IPS-18a (cell line): ENCODE data around the gene TNFRSF1A.

Experiments used
- H3K27ac ChIP-seq: one replicate; pipeline ENCODE4 v1.5.1; 2013; ENCODE audit warnings: low read length
- H3K27me3 ChIP-seq: one replicate; pipeline ENCODE4 v1.6.1; 2013; ENCODE audit warnings: mild to moderate bottlenecking, low read length; ENCODE audit not compliant: control insufficient read depth, insufficient read depth
- H3K36me3 ChIP-seq: one replicate; pipeline ENCODE4 v1.6.1; 2013; ENCODE audit warnings: low read depth, low read length; ENCODE audit not compliant: control insufficient read depth
- H3K4me1 ChIP-seq: one replicate; pipeline ENCODE4 v1.6.1; 2013; ENCODE audit warnings: low read depth, low read length; ENCODE audit not compliant: control insufficient read depth
- H3K4me3 ChIP-seq: one replicate; pipeline ENCODE4 v1.5.1; 2013; ENCODE audit warnings: low read length
- H3K9ac ChIP-seq: one replicate; pipeline ENCODE4 v1.6.1; 2013; ENCODE audit warnings: mild to moderate bottlenecking, low read length, moderate library complexity
- H3K9me3 ChIP-seq: one replicate; pipeline ENCODE4 v1.6.1; 2013; ENCODE audit warnings: low read depth, low read length; ENCODE audit not compliant: control insufficient read depth

TNFRSF1A gene

DNA sequence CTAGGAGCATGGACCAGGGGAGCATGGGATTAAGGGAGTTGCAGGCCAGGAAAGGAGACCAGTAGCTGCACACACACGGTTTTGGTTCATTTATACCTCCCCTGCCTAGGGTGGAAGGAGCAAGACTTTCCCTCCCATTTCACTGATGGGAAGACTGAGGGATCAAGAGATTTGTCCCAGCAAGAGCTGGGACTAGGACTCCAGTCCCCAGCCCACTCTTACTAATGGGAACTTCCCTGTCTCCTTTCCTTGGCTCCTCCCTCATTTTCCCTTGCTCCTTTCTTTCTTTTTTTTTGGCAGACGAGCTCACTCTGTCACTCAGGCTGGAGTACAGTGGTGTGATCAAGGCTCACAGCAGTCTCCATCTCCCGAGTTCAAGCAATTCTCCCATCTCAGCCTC, 20.5 kb upstream of the TNFRSF1A start:
- H3K4me1 ChIP-seq, result no peaks in the 10 kb centered on the region

DNA sequence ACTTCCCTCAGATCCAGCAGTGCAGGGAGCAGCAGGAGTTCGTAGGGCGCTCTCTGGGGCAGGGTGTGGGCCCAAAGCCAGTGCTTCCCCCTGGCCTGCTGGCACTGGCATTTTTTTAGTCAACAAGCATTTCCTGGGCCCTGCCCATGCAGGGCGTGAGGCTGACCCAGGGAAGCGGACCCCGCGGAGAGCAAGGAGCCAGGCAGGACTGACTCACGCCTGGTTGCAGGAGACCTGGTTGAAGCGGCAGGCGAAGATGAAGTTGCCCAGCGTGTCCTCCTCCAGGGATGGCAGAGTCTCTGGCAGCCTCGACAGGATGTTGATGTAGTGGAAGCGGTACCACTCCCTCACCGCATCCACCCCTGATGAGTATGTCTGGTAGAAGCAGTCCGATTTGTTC, 20.0 kb upstream of the TNFRSF1A start:
- no peak overlapping the region for H3K9ac ChIP-seq
- H3K4me1 ChIP-seq, result no peaks in the 10 kb centered on the region
- no peak overlapping the region for H3K4me3 ChIP-seq
- H3K36me3 ChIP-seq, result peaks cover 27% of the 10 kb centered on the region
- no peaks in the 10 kb centered on the region for H3K27me3 ChIP-seq
- H3K27ac ChIP-seq, result no peak overlapping the region
- H3K9me3 ChIP-seq, result no peaks in the 10 kb centered on the region

More for the DNA sequence above, 20.5 kb upstream of the TNFRSF1A start:
- peaks cover 24% of the 10 kb centered on the region for H3K36me3 ChIP-seq
- no peaks in the 10 kb centered on the region for H3K9me3 ChIP-seq
- H3K4me3 ChIP-seq, result no peak overlapping the region
- H3K27ac ChIP-seq, result no peak overlapping the region
- no peaks in the 10 kb centered on the region for H3K27me3 ChIP-seq
- H3K9ac ChIP-seq, result no peak overlapping the region

DNA sequence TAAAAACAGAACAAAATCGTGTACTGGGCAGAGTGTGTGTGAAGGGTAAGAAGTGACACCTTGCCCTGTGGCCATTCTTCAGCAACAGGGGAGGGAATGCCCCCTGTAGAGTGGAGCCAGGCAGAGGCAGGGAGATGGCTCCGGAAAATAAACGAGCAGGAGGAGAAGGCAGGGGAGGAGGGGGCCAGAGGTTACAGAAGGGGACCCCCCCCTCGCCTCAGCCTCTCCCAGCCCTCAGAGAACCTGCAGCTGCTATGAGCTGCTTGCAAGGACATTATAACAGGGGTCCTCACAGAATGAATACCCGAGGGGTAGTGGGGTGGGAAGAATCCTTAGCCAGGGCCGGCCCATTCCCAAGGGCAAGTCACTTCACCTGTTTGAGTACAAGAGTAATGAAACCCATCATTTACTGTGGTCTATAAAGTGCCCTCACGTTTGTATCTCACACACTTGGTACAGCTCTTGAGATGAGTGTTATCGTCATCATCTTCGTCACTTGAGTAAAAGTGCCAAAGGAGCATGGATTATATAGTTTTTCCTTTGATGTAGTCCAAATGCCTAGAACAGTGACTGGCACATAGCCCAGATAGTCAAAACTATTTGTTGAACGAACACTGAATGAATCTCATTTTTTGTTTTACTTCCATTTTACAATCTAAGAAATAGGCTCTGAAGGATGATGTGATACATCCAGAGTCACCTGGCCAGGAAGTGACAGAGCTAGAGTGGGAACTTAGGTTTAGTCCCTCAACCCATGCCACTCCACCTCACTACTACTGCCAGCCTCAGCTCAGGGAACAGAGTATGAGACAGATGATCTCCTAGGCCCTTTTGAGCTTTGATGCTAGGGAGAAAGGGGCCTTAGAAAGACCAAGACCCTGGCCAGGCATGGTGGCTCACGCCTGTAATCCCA, 19.0 kb upstream of the TNFRSF1A start:
- Histone ChIP-seq H3K9me3 (no peaks in the 10 kb centered on the region), H3K9ac (no peak overlapping the region), H3K4me1 (no peaks in the 10 kb centered on the region), H3K36me3 (peaks cover 34% of the 10 kb centered on the region), H3K27me3 (no peaks in the 10 kb centered on the region), H3K27ac (no peak overlapping the region), H3K4me3 (no peak overlapping the region)

DNA sequence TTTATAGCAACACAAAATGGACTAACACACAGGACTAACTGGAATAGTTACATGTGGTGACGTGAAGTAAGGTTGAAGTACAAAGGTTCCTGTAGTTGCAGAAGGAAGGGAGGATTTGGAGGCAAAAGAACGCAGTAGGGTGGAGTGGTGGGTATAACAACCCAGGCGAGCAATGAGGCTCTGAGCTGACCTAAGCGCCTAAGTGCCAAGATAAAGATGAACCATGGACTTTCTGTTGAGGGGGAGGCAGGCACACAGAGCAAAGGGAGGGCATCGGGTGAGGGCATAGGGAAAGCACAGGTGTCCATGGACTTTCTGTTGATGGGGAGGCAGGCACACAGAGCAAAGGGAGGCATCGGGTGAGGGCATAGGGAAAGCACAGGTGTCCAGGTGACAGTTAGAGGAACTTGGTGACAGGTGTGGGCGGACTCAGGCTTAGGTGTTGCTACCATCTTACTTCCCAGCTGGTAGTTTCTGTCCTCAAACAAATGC, 18.2 kb upstream of the TNFRSF1A start:
- Histone ChIP-seq H3K36me3 (peaks cover 37% of the 10 kb centered on the region), H3K9ac (no peak overlapping the region), H3K9me3 (no peaks in the 10 kb centered on the region), H3K4me1 (no peaks in the 10 kb centered on the region), H3K27ac (no peak overlapping the region), H3K4me3 (no peak overlapping the region), H3K27me3 (no peaks in the 10 kb centered on the region)

DNA sequence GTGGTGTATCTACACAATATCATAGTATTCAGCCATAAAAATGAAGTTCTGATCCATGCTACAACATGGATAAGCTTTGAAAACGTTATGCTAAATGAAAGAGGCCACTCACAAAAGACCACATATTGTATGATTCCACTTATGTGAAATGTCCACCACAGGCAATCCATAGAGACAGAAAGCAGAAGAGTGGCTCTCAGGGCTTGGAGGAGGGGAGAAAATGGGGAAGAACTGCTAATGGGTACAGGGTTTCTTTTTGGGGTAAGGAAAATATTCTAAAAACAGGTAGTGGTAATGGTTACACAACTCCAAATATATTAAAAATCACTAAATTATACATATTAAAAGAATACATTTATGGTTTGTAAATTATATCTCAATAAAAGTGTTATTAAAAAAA, 17.0 kb upstream of the TNFRSF1A start:
- H3K4me1 ChIP-seq, result no peaks in the 10 kb centered on the region
- no peak overlapping the region for H3K9ac ChIP-seq
- no peaks in the 10 kb centered on the region for H3K27me3 ChIP-seq
- H3K4me3 ChIP-seq, result no peak overlapping the region
- H3K9me3 ChIP-seq, result no peaks in the 10 kb centered on the region
- H3K27ac ChIP-seq, result no peak overlapping the region
- H3K36me3 ChIP-seq, result peaks cover 37% of the 10 kb centered on the region

DNA sequence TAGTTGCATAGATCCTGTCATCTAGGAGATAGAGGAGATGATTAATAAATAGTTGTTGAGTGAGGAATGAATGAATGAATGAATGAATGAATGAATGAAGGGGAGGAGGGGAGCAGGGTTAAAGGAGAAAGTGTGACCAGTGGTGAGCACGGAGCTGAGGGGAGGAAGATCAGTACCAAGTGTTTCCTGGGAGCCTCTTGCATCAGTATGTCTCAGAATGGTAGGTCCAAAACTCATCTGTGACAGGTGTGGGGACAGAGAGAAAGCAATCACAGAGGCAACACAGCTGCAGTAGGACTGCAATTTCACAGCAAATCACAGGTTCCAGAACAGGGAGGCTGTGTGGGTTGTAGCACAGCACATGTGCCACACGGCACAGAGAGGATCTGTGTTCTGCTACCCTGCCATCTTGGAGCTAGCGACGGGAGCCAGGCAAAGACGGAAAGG, 14.5 kb upstream of the TNFRSF1A start:
- Histone ChIP-seq H3K4me3 (no peak overlapping the region), H3K4me1 (no peaks in the 10 kb centered on the region), H3K27me3 (no peaks in the 10 kb centered on the region), H3K9ac (no peak overlapping the region), H3K27ac (no peak overlapping the region), H3K36me3 (peaks cover 28% of the 10 kb centered on the region), H3K9me3 (no peaks in the 10 kb centered on the region)

DNA sequence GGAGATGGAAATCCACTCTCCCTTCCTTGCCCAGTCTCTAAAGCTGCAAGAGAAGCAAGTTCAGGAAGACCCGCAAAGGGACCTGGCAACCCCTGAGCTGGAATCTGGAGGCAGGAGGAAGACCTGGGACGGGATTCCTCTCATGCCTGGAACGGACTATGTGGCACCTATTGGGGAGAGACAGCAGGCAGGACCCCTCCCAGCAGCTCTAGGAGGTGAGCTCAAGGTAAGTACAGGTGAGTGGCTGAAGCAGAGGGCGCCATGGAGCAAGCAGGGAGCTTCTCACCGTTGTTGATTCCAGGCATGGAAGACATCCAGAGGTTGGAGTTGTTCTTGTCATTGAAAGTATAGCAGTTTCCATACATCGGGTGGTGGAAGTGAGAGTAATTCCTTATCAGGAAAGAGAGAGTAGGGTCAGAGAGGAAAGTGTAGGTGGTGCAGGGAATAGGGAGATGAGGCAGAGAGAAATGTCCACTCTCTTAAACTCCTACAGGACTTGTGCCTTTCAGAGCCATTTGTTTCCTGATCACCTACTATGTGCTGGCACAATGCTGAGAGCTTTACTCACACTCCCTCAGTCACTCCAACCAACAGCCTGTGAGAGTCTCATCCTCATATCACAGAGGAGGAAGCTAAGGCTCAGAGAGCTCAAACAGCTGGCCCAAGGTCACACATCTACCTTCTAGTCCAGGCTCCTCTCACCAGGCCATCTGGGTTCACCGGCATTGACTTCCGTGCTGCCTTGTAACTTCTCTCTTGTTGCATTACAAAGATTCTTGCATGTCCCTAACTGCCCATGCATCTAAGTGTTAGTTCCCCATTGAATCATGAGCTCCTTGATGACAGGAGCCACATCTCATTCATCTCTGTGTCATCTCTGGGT, 13.9 kb upstream of the TNFRSF1A start:
- H3K4me3 ChIP-seq, result no peak overlapping the region
- no peaks in the 10 kb centered on the region for H3K9me3 ChIP-seq
- H3K4me1 ChIP-seq, result no peaks in the 10 kb centered on the region
- peaks cover 22% of the 10 kb centered on the region for H3K36me3 ChIP-seq
- no peak overlapping the region for H3K9ac ChIP-seq
- H3K27me3 ChIP-seq, result no peaks in the 10 kb centered on the region
- H3K27ac ChIP-seq, result no peak overlapping the region

DNA sequence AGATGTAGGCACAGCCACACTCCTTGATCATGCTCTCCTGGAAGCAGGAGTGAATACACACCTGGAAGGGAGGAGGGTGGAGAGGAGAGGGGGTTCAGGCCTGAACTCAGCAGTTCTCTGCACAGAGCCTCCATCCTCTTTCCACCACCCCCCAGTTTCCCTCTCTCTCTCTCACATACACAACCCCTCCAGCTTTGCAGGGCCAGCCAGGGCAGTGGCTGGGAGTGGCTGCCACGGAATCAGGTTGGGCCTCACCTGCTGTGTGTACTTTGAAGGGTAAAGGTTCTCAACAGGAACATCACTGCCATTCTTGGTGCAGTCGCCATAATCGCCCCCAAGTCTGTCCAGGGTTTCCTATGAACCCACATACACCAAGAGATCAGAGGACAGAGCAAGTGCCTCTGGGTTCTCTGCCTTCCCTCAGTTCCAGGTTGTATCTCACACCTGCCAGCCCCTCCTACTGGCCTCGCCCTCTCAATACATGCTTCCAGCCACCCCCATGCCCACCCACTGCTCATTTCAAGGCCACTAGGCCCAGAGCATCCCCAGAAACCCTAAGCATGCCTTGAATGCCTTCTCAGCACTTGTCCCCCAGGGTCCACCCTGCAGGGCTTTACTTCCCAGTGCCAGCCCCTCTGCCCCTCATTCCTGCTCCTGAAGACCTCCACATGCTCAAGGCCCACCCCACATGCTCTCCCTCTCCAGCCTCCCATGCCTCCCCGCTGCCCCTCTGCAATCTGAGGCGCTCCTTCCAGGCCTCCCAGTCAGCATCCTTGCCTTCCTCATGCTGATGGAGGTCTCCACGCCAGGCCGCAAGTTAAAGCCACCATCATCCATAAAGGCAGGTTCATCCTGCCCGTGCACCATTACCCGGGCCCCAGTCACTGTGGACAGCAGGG, 12.9 kb upstream of the TNFRSF1A start:
- H3K27ac ChIP-seq, result no peak overlapping the region
- no peak overlapping the region for H3K9ac ChIP-seq
- H3K27me3 ChIP-seq, result no peaks in the 10 kb centered on the region
- no peak overlapping the region for H3K4me3 ChIP-seq
- peaks cover 12% of the 10 kb centered on the region for H3K36me3 ChIP-seq
- no peaks in the 10 kb centered on the region for H3K9me3 ChIP-seq
- no peaks in the 10 kb centered on the region for H3K4me1 ChIP-seq

DNA sequence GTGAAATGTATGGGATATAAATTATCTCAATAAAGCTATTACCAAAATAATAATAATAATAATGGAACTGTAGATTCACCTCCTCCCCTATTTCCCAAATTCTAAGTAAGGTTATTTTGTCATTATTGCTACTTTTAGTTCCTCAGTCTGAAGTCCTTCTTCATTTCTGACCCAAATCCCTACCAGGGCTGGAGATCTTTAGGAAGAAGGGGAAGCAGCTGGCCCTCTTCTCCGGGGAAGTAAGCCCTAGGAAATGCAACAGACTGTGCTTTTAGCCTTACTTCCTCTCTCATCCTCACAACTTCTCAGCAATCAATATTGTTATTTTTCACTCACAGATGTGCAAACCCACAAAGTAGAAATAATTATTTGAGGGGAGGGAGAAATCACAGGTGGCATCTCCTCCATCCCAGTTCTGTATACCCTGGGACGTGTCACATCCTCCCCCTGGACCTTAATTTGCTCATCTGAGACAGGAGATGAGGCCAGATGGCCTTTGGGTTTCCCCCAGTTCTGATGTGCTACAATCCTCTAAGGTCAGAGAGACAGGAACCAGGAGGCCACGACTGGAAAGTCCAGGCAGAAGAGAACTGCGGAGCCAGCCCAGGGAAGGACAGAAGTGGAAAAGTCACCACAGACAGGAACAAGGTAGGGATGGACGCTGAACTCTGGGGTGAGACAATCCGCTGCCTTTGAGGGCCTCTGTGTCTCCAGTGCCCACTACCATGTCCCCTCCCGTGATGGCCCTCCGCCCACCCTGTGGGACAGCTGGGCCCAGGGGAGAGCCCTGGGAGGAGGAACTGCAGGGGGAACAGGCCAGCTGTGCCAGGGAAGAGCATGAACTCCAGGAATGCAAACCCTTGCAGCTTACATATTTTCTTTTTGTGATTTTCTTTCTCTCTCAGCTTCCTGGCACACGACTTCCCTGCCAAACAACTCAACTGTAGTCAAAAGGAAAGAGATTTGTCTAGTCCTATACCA, 10.6 kb upstream of the TNFRSF1A start:
- Histone ChIP-seq H3K27me3 (no peaks in the 10 kb centered on the region), H3K4me3 (no peak overlapping the region), H3K27ac (no peak overlapping the region), H3K9me3 (no peaks in the 10 kb centered on the region), H3K4me1 (no peaks in the 10 kb centered on the region), H3K36me3 (peaks cover 23% of the 10 kb centered on the region), H3K9ac (no peak overlapping the region)

DNA sequence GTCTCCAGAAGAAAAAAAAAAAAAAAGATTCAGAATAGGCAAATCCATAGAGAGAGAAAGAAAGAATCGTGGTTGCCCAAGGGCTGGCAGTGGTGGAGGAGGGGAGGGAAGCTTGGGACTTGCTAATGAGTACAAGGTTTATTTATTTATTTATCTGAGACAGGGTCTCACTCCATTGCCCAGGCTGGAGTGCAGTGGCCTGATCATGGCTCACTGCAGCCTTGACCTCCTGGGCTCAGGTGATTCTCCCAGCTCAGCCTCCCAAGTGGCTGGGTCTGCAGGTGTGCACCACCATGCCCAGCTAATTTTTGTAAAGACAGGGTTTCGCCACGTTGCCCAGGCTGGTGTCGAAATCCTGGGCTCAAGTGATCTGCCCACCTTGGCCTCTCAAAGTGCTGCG, 9.7 kb upstream of the TNFRSF1A start:
- Histone ChIP-seq H3K36me3 (peaks cover 19% of the 10 kb centered on the region), H3K4me3 (no peak overlapping the region), H3K27ac (no peak overlapping the region), H3K27me3 (no peaks in the 10 kb centered on the region), H3K9me3 (no peaks in the 10 kb centered on the region), H3K9ac (no peak overlapping the region), H3K4me1 (no peaks in the 10 kb centered on the region)
